Endothelial cell of umbilical vein (primary cell): ENCODE results near the gene SPO11. TPM values are rescaled to one million over a fixed set of nuclear protein-coding genes. Genes with fewer than 3 reads are reported as not detected.

Source experiments
- BruUV-seq: library from RNA; stranded (reverse); fragments of 400-500 nt; replicated peaks from 2 replicates; lab custom pipeline; 2021; lab: Mats Ljungman, UMichigan
- CTCF ChIA-PET: fragments of 300-600, 350-600 bp; sonication (Branson Sonifier 250); formaldehyde crosslinking; loops from one replicate; lab custom pipeline; 2021; ENCODE audit warnings: antibody characterized with exemption, inconsistent platforms; lab: Charles Lee
- POLR2A ChIA-PET: fragments of 300-600, 350-600 bp; sonication (Branson Sonifier 250); formaldehyde crosslinking; loops from one replicate; lab custom pipeline; 2021; ENCODE audit warnings: antibody characterized with exemption, inconsistent platforms; lab: Charles Lee
- DNase-seq: peaks from one replicate; pipeline ENCODE4 v3.0.0-alpha.2; 2011; ENCODE audit warnings: low read depth, low spot score
- FAIRE-seq: peaks from 2 replicates; lab custom pipeline; 2011; peaks lifted over from hg19 to GRCh38; lab: Jason Lieb, UNC
- H2AFZ ChIP-seq: 2 replicates; pipeline ENCODE4 v1.6.0; 2012; ENCODE audit warnings: low read depth, low read length, control low read depth, inconsistent platforms
- H3K27ac ChIP-seq: 2 replicates; pipeline ENCODE4 v1.5.1; 2011; ENCODE audit warnings: low read depth, mild to moderate bottlenecking, control low read depth, low read length, moderate library complexity; ENCODE audit not compliant: insufficient read depth
- H3K27me3 ChIP-seq, 2 experiments: 2 replicates each; pipeline versions ENCODE4 v1.6.0 to v1.6.1; 2011; ENCODE audit warnings: low read length in 2 of 2, mixed read lengths in 1 of 2; ENCODE audit not compliant: control insufficient read depth in 2 of 2, insufficient read depth in 2 of 2
- H3K36me3 ChIP-seq, 2 experiments: 2 replicates in 1 of 2; 3 replicates in 1 of 2; pipeline ENCODE4 v1.5.1; 2011; ENCODE audit warnings: low read length in 2 of 2, mild to moderate bottlenecking in 1 of 2, moderate library complexity in 1 of 2; ENCODE audit not compliant: control insufficient read depth in 2 of 2, insufficient read depth in 2 of 2; ENCODE audit errors: extremely low read depth in 1 of 2
- H3K4me1 ChIP-seq: 3 replicates; pipeline ENCODE4 v1.5.1; 2011; ENCODE audit warnings: mild to moderate bottlenecking, low read length; ENCODE audit not compliant: control insufficient read depth, insufficient read depth; ENCODE audit errors: extremely low read depth
- H3K4me2 ChIP-seq: 2 replicates; pipeline ENCODE4 v1.6.1; 2011; ENCODE audit warnings: low read length, control low read depth, mixed read lengths; ENCODE audit not compliant: insufficient read depth
- H3K4me3 ChIP-seq, 3 experiments: fragments of 200-600 bp in 1 of 3; sonication (generic), shearing (Covaris generic) in 1 of 3; replicated peaks in 1 of 3; 2 replicates each; pipeline ENCODE4 v1.5.1; 2011 to 2016; ENCODE audit warnings: control low read depth in 3 of 3, low read length in 3 of 3, mild to moderate bottlenecking in 2 of 3, inconsistent platforms in 1 of 3, low read depth in 1 of 3, moderate library complexity in 1 of 3; ENCODE audit not compliant: insufficient read depth in 1 of 3
- H3K79me2 ChIP-seq: 2 replicates; pipeline ENCODE4 v1.6.0; 2012; ENCODE audit warnings: low read length, inconsistent platforms; ENCODE audit not compliant: control insufficient read depth, insufficient read depth
- H3K9ac ChIP-seq: replicated peaks from 2 replicates; pipeline ENCODE3; 2011; ENCODE audit warnings: low read length, control low read depth; ENCODE audit not compliant: insufficient read depth; ENCODE audit errors: extremely low read depth
- H3K9me1 ChIP-seq: replicated peaks from 3 replicates; pipeline ENCODE4 v1.6.0; 2011; ENCODE audit warnings: mild to moderate bottlenecking, low read length; ENCODE audit not compliant: control insufficient read depth, insufficient read depth; ENCODE audit errors: extremely low read depth
- H3K9me3 ChIP-seq: replicated peaks from 2 replicates; pipeline ENCODE4 v1.5.1; 2012; ENCODE audit warnings: low read length, inconsistent platforms; ENCODE audit not compliant: control insufficient read depth, insufficient read depth
- H4K20me1 ChIP-seq: replicated peaks from 2 replicates; pipeline ENCODE3; 2011; ENCODE audit warnings: mild to moderate bottlenecking, low read length; ENCODE audit not compliant: control insufficient read depth, insufficient read depth; ENCODE audit errors: extremely low read depth
- EZH2 ChIP-seq: IDR thresholded peaks from 2 replicates; pipeline ENCODE4 v1.6.1; 2012; ENCODE audit warnings: borderline replicate concordance, low read depth, mild to moderate bottlenecking, moderate library complexity, low read length, inconsistent platforms; ENCODE audit not compliant: severe bottlenecking
- FOS ChIP-seq: IDR thresholded peaks from 2 replicates; pipeline ENCODE4 v1.6.1; 2011; ENCODE audit warnings: mild to moderate bottlenecking, low read length, moderate library complexity, borderline replicate concordance; ENCODE audit not compliant: insufficient read depth
- GATA2 ChIP-seq: IDR thresholded peaks from 2 replicates; pipeline ENCODE4 v1.7.0; 2011; ENCODE audit warnings: low read depth, mild to moderate bottlenecking, moderate library complexity, mixed read lengths, low read length; ENCODE audit not compliant: insufficient read length, insufficient read depth
- JUN ChIP-seq: IDR thresholded peaks from 2 replicates; pipeline ENCODE4 v1.6.1; 2011; ENCODE audit warnings: borderline replicate concordance, low read depth; ENCODE audit not compliant: insufficient read length, insufficient read depth
- MYC ChIP-seq: IDR thresholded peaks from one replicate; pipeline ENCODE4 v1.6.1; 2011; ENCODE audit warnings: mild to moderate bottlenecking, low read depth, low read length
- POLR2A ChIP-seq: IDR thresholded peaks from 2 replicates; pipeline ENCODE4 v1.6.1; 2012; ENCODE audit warnings: low read depth, mild to moderate bottlenecking, control low read depth, low read length
- POLR2AphosphoS5 ChIP-seq: IDR thresholded peaks from 2 replicates; pipeline ENCODE4 v1.6.1; 2012; ENCODE audit warnings: low read depth, mild to moderate bottlenecking, control low read depth, low read length, moderate library complexity; ENCODE audit not compliant: insufficient read depth
- dilution Hi-C: fragments of 300-500 bp; cut with MboI; formaldehyde crosslinking; loops from one replicate; pipeline ENCODE4 v1.15.0; 2019; ENCODE audit warnings: low sequenced_read_pairs; ENCODE audit not compliant: extremely low pct_ligation_motif_present
- intact Hi-C: fragments of 100-400 bp; cut with micrococcal nuclease; formaldehyde crosslinking; loops from one replicate; pipeline ENCODE4 v1.10.0; 2022
- polyA plus RNA-seq, 4 experiments: library from polyadenylated mRNA; depleted of rRNA in 3 of 4; stranded (reverse) in 3 of 4; unstranded in 1 of 4; fragments of >200 nt; gene quantifications; 2 replicates each; pipeline versions ENCODE4 v1.2.1 to v1.2.3, GENCODE V29; 2011 to 2012; ENCODE audit warnings: missing spikeins in 1 of 4
- total RNA-seq: library from RNA; stranded (reverse); gene quantifications from 2 replicates; pipeline ENCODE4 v1.2.3, GENCODE V29; 2021
- TF ChIP-seq, protein P1 (sequence below), 2 donors: IDR thresholded peaks; 1 replicate in 1 of 2; 2 replicates in 1 of 2; pipeline ENCODE4 v1.5.1; 2011; ENCODE audit warnings: low read length in 2 of 2, mild to moderate bottlenecking in 2 of 2, moderate library complexity in 2 of 2, control low read depth in 1 of 2, inconsistent platforms in 1 of 2, low read depth in 1 of 2; ENCODE audit not compliant: insufficient read depth in 1 of 2; ENCODE audit errors: extremely low read depth in 1 of 2
- TF ChIP-seq, protein P2 (sequence below): IDR thresholded peaks from 2 replicates; pipeline ENCODE4 v1.6.1; 2011; ENCODE audit not compliant: insufficient read depth, insufficient read length

SPO11 gene
- total and polyA plus RNA-seq, 2 donors (not counting 3 experiments of a cell fraction or from before 2014, with no cell fraction given), result not detected

- no peak overlapping the region for H3K4me2 ChIP-seq
- no peak overlapping the region for H3K9ac ChIP-seq
- H3K9me1 ChIP-seq, result no peaks in the 10 kb centered on the region
- dilution Hi-C loops (no loop called here), intact Hi-C loops (loop anchor here (10.0 kb wide), 1 partner anchor 329 kb away; the partner anchor contains the start of gene PMEPA1)
- TF ChIP-seq FOS, result no peak
- no peak for TF ChIP-seq EZH2
- TF ChIP-seq MYC, result no peak
- TF ChIP-seq POLR2AphosphoS5, result no peak
- TF ChIP-seq JUN, result no peak
- TF ChIP-seq POLR2A, result no peak
- no peak for TF ChIP-seq GATA2
- TF ChIP-seq, protein P1, sequence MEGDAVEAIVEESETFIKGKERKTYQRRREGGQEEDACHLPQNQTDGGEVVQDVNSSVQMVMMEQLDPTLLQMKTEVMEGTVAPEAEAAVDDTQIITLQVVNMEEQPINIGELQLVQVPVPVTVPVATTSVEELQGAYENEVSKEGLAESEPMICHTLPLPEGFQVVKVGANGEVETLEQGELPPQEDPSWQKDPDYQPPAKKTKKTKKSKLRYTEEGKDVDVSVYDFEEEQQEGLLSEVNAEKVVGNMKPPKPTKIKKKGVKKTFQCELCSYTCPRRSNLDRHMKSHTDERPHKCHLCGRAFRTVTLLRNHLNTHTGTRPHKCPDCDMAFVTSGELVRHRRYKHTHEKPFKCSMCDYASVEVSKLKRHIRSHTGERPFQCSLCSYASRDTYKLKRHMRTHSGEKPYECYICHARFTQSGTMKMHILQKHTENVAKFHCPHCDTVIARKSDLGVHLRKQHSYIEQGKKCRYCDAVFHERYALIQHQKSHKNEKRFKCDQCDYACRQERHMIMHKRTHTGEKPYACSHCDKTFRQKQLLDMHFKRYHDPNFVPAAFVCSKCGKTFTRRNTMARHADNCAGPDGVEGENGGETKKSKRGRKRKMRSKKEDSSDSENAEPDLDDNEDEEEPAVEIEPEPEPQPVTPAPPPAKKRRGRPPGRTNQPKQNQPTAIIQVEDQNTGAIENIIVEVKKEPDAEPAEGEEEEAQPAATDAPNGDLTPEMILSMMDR (IDR thresholded peaks at IDR 0.05; ENCODE audit: extremely low read depth in 1 of 2, insufficient read depth in 1 of 2, low read depth in 1 of 2, low read length in 2 of 2), result no peak
- TF ChIP-seq, protein P2, sequence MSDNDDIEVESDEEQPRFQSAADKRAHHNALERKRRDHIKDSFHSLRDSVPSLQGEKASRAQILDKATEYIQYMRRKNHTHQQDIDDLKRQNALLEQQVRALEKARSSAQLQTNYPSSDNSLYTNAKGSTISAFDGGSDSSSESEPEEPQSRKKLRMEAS, result no peak
- no peak for DNase-seq
- no peaks in the 10 kb centered on the region for H3K9me3 ChIP-seq
- H4K20me1 ChIP-seq, result no peaks in the 10 kb centered on the region
- no peak for FAIRE-seq
- no TSS peak for BruUV-seq
- POLR2A ChIA-PET, result no interaction called here
- H3K4me1 ChIP-seq, result peaks cover 10% of the 10 kb centered on the region
- no peaks in the 10 kb centered on the region for H3K36me3 ChIP-seq
- no peak overlapping the region for H3K27ac ChIP-seq
- H2AFZ ChIP-seq, result no peak overlapping the region
- no peaks in the 10 kb centered on the region for H3K79me2 ChIP-seq
- H3K27me3 ChIP-seq, result no peaks in the 10 kb centered on the region
- no peak overlapping the region for H3K4me3 ChIP-seq
- CTCF ChIA-PET, result interaction anchor here (1.4 to 7.3 kb wide), 2 partner anchors 107 to 110 kb away, joined by 4 to 86 read pairs; no protein-coding TSS in a partner anchor
Observed at GRCh38 chr20:57385940-57386339, 56.3 kb downstream of the SPO11 start.
